Neuronal stem cell (in vitro differentiated cells): ENCODE results near the gene INTS7.

ENCODE experiments used
- DNase-seq: peaks from one replicate; pipeline ENCODE4 v3.0.0-alpha.2; 2013; ENCODE audit warnings: low spot score
- H2AFZ ChIP-seq: one replicate; pipeline ENCODE4 v1.6.1; 2013; ENCODE audit warnings: mild to moderate bottlenecking, low read length, inconsistent platforms
- H2AK5ac ChIP-seq: 2 replicates; pipeline ENCODE4 v1.6.1; 2013; ENCODE audit warnings: low read depth, mild to moderate bottlenecking, inconsistent platforms, low read length, moderate library complexity, mixed read lengths
- H2BK120ac ChIP-seq: 2 replicates; pipeline ENCODE4 v1.6.1; 2013; ENCODE audit warnings: low read depth, mild to moderate bottlenecking, inconsistent platforms, low read length, moderate library complexity, mixed read lengths
- H2BK12ac ChIP-seq: one replicate; pipeline ENCODE4 v1.6.1; 2013; ENCODE audit warnings: low read length, inconsistent platforms
- H2BK15ac ChIP-seq: 2 replicates; pipeline ENCODE4 v1.6.1; 2013; ENCODE audit warnings: mild to moderate bottlenecking, low read length, inconsistent platforms, mixed read lengths
- H2BK5ac ChIP-seq: one replicate; pipeline ENCODE4 v1.6.1; 2013; ENCODE audit warnings: inconsistent platforms, mild to moderate bottlenecking, low read length, moderate library complexity
- H3K14ac ChIP-seq: one replicate; pipeline ENCODE4 v1.6.1; 2013; ENCODE audit warnings: low read length, inconsistent platforms
- H3K18ac ChIP-seq: 2 replicates; pipeline ENCODE4 v1.6.1; 2013; ENCODE audit warnings: low read length, inconsistent platforms
- H3K23ac ChIP-seq: 2 replicates; pipeline ENCODE4 v1.6.1; 2013; ENCODE audit warnings: low read depth, mild to moderate bottlenecking, mixed read lengths, low read length, inconsistent platforms; ENCODE audit not compliant: poor library complexity
- H3K27ac ChIP-seq: replicated peaks from 3 replicates; pipeline ENCODE4 v1.5.1; 2013; ENCODE audit warnings: low read length, inconsistent platforms
- H3K27me3 ChIP-seq, 3 experiments: 2 replicates each; pipeline ENCODE4 v1.6.1; 2013; ENCODE audit warnings: low read length in 3 of 3, mild to moderate bottlenecking in 2 of 3, inconsistent platforms in 1 of 3, low read depth in 1 of 3, mixed read lengths in 1 of 3, moderate library complexity in 1 of 3; ENCODE audit not compliant: control insufficient read depth in 3 of 3, insufficient read depth in 3 of 3
- H3K36me3 ChIP-seq, 2 donors: replicated peaks in 1 of 2; 2 replicates each; pipeline ENCODE4 v1.6.1; 2013; ENCODE audit warnings: low read length in 2 of 2; ENCODE audit not compliant: control insufficient read depth in 2 of 2, insufficient read depth in 2 of 2
- H3K4ac ChIP-seq: 2 replicates; pipeline ENCODE4 v1.6.1; 2013; ENCODE audit warnings: inconsistent platforms, mild to moderate bottlenecking, low read length, moderate library complexity
- H3K4me1 ChIP-seq, 2 donors: 1 replicate in 1 of 2; 2 replicates in 1 of 2; pipeline ENCODE4 v1.6.1; 2013; ENCODE audit warnings: low read length in 2 of 2, low read depth in 1 of 2; ENCODE audit not compliant: control insufficient read depth in 2 of 2, insufficient read depth in 1 of 2
- H3K4me2 ChIP-seq: one replicate; pipeline ENCODE4 v1.6.1; 2013; ENCODE audit warnings: mild to moderate bottlenecking, low read length, inconsistent platforms; ENCODE audit not compliant: insufficient read depth, poor library complexity, severe bottlenecking
- H3K4me3 ChIP-seq, 2 donors: 2 replicates each; pipeline ENCODE4 v1.5.1; 2013; ENCODE audit warnings: low read length in 2 of 2, mild to moderate bottlenecking in 2 of 2, inconsistent platforms in 1 of 2, moderate library complexity in 1 of 2
- H3K79me1 ChIP-seq: one replicate; pipeline ENCODE4 v1.6.1; 2013; ENCODE audit warnings: low read depth, mild to moderate bottlenecking, inconsistent platforms, low read length, moderate library complexity
- H3K9ac ChIP-seq: one replicate; pipeline ENCODE4 v1.6.1; 2013; ENCODE audit warnings: mild to moderate bottlenecking, low read depth, low read length, inconsistent platforms; ENCODE audit not compliant: poor library complexity
- H3K9me3 ChIP-seq, 2 donors: replicated peaks in 1 of 2; 2 replicates each; pipeline versions ENCODE3 to v1.6.1; 2013; ENCODE audit warnings: low read length in 2 of 2, mild to moderate bottlenecking in 2 of 2, inconsistent platforms in 1 of 2, low read depth in 1 of 2, mixed read lengths in 1 of 2, moderate library complexity in 1 of 2; ENCODE audit not compliant: control insufficient read depth in 2 of 2, insufficient read depth in 1 of 2
- H4K8ac ChIP-seq: one replicate; pipeline ENCODE4 v1.6.1; 2013; ENCODE audit warnings: low read depth, mild to moderate bottlenecking, inconsistent platforms, low read length, moderate library complexity
- H4K91ac ChIP-seq: one replicate; pipeline ENCODE4 v1.6.1; 2013; ENCODE audit warnings: low read length, low read depth, mild to moderate bottlenecking, inconsistent platforms; ENCODE audit not compliant: poor library complexity
- WGBS, 2 donors: extraction: QIAGEN DNeasy Blood & Tissue Kit; methylation state at CpG; one replicate each; pipeline ENCODE4 v1.1.7; 2013; ENCODE audit warnings: missing lambda C conversion rate in 2 of 2, mixed read lengths in 1 of 2; ENCODE audit not compliant: insufficient read length in 2 of 2, insufficient replicate concordance in 1 of 2; ENCODE audit errors: extremely low coverage in 2 of 2; 5-methylcytosine and 5-hydroxymethylcytosine counted together

INTS7 gene

DNA sequence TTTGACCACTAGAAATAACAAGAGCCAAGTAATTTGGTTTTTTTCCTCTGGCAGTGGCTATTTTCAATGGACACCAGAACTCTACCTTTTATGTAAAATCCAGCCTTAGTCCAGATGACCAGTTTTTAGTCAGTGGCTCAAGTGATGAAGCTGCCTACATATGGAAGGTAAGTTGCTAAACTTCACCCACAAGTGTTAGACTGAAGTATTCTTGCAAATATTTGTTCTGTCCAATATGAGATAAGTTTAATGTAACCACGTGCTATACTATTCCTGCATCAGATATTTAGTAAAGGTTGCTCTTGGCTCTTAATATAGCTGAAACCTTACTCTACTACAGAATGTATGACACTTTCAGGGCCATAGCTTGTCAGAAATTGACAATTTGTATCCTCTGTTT lies 36.7 kb upstream of the INTS7 start:
- Histone ChIP-seq H2AK5ac (no peak overlapping the region), H3K4ac (no peak overlapping the region)

GRCh38 chr1:212070720-212071302 lies 35.5 kb upstream of the INTS7 start:
- no peak overlapping the region for H3K14ac ChIP-seq
- H4K91ac ChIP-seq: no peak overlapping the region
- peaks cover 10 to 97% of the 10 kb centered on the region in 2 donors for H3K36me3 ChIP-seq
- H2AK5ac ChIP-seq: no peak overlapping the region
- H3K23ac ChIP-seq: no peak overlapping the region
- no peaks in the 10 kb centered on the region for H3K27me3 ChIP-seq
- no peak overlapping the region for H4K8ac ChIP-seq
- H3K9ac ChIP-seq: no peak overlapping the region
- no peak overlapping the region for H2AFZ ChIP-seq
- no peak overlapping the region for H3K4ac ChIP-seq
- no peak overlapping the region for H2BK12ac ChIP-seq
- no peak overlapping the region for H2BK120ac ChIP-seq
- no peak overlapping the region for H3K18ac ChIP-seq
- DNase-seq: no peak
- H2BK15ac ChIP-seq: no peak overlapping the region
- no peaks in the 10 kb centered on the region for H3K9me3 ChIP-seq
- H2BK5ac ChIP-seq: no peak overlapping the region
- no peaks in the 10 kb centered on the region for H3K4me1 ChIP-seq
- H3K79me1 ChIP-seq: no peaks in the 10 kb centered on the region
- no peak overlapping the region for H3K4me3 ChIP-seq
- H3K27ac ChIP-seq: no peak overlapping the region
- H3K4me2 ChIP-seq: no peak overlapping the region

More for the DNA sequence above, 36.7 kb upstream of the INTS7 start:
- Histone ChIP-seq H2BK120ac (no peak overlapping the region), H3K4me1 (no peaks in the 10 kb centered on the region), H2BK15ac (no peak overlapping the region), H3K4me3 (no peak overlapping the region), H3K18ac (no peak overlapping the region), H4K91ac (no peak overlapping the region), H2BK5ac (no peak overlapping the region), H3K79me1 (no peaks in the 10 kb centered on the region), H2BK12ac (no peak overlapping the region), H3K23ac (no peak overlapping the region), H3K27ac (no peak overlapping the region), H3K36me3 (peaks cover 6 to 97% of the 10 kb centered on the region in 2 donors), H4K8ac (no peak overlapping the region), H3K9ac (no peak overlapping the region), H3K14ac (no peak overlapping the region), H2AFZ (no peak overlapping the region), H3K4me2 (no peak overlapping the region), H3K27me3 (no peaks in the 10 kb centered on the region), H3K9me3 (no peaks in the 10 kb centered on the region)
- no CpG with 5 or more reads among the region's 1 CpG for WGBS, 2 donors
- no peak for DNase-seq

DNA sequence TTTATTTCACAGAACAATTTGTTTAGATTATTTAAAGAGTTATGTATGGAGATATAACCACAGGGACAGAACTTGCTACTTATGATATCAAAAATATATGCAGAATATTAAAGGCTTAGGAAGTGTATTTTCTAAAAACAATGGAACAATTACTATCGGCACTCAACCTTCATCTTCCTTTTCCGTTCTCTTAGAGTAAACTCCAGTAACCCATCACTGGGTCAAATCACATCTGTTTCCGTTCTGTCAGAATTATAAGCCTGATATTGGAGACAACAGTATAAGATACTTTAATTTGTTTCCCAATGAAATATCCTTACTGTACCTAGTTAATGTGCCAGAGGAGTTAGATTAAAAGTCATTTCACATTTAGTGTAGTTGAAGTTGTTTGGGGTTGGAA lies 32.4 kb upstream of the INTS7 start:
- DNase-seq: no peak
- Histone ChIP-seq H3K4me3 (no peak overlapping the region), H3K27ac (no peak overlapping the region), H3K4me2 (no peak overlapping the region), H2BK120ac (no peak overlapping the region), H4K8ac (no peak overlapping the region), H3K9ac (no peak overlapping the region), H4K91ac (no peak overlapping the region), H3K4ac (no peak overlapping the region), H2AFZ (no peak overlapping the region), H2AK5ac (no peak overlapping the region), H3K36me3 (peaks cover 15 to 96% of the 10 kb centered on the region in 2 donors), H3K4me1 (no peaks in the 10 kb centered on the region), H2BK5ac (no peak overlapping the region), H3K18ac (no peak overlapping the region), H3K23ac (no peak overlapping the region), H2BK12ac (no peak overlapping the region), H3K79me1 (no peaks in the 10 kb centered on the region), H2BK15ac (no peak overlapping the region), H3K9me3 (no peaks in the 10 kb centered on the region), H3K27me3 (no peaks in the 10 kb centered on the region), H3K14ac (no peak overlapping the region)
- WGBS, 2 donors: no CpG with 5 or more reads among the region's 3 CpGs

GRCh38 chr1:212062832-212063438 lies 27.6 kb upstream of the INTS7 start:
- whole genome bisulfite sequencing, 2 donors: no CpG with 5 or more reads among the region's 5 CpGs
- Histone ChIP-seq H3K4ac (no peak overlapping the region), H2AK5ac (no peak overlapping the region), H4K91ac (no peak overlapping the region), H3K79me1 (no peaks in the 10 kb centered on the region), H3K27me3 (no peaks in the 10 kb centered on the region), H3K18ac (no peak overlapping the region), H3K9ac (no peak overlapping the region), H3K27ac (no peak overlapping the region), H3K4me3 (no peak overlapping the region), H2BK12ac (no peak overlapping the region), H3K36me3 (peaks cover 13 to 98% of the 10 kb centered on the region in 2 donors), H2AFZ (no peak overlapping the region), H4K8ac (no peak overlapping the region), H2BK5ac (no peak overlapping the region), H2BK120ac (no peak overlapping the region), H3K14ac (no peak overlapping the region), H3K4me2 (no peak overlapping the region), H3K23ac (no peak overlapping the region), H2BK15ac (no peak overlapping the region), H3K4me1 (no peaks in the 10 kb centered on the region), H3K9me3 (peaks cover 0 to 10% of the 10 kb centered on the region in 2 donors)
- DNase-seq: peak; percentile 3
